HCT116 (cell line): ENCODE data around the gene ABCC10. TPM values are rescaled to one million over a fixed set of nuclear protein-coding genes. Genes with fewer than 3 reads are reported as not detected.
"Not testable (repeated sequence)": the region's sequence is repeated elsewhere in the genome, so short reads cannot be mapped to it uniquely, and the experiment has no call there.

ENCODE experiments used
- ATAC-seq: fragments of 200-7000 bp; cut with Tn5 transposase; 2 replicates; pipeline ENCODE4 v1.9.1; 2020; ENCODE audit warnings: mild to moderate bottlenecking, moderate library complexity
- BruUV-seq: library from RNA; stranded (reverse); fragments of 400-500 nt; replicated peaks from 2 replicates; lab custom pipeline; 2021; lab: Mats Ljungman, UMichigan
- CTCF ChIA-PET: fragments of 300-600 bp; sonication (Branson Sonifier 250); formaldehyde crosslinking; loops from one replicate; lab custom pipeline; 2021; ENCODE audit warnings: antibody characterized with exemption; lab: Charles Lee
- POLR2A ChIA-PET: fragments of 300-600, 350-600 bp; sonication (Branson Sonifier 250); formaldehyde crosslinking; loops from one replicate; lab custom pipeline; 2021; ENCODE audit warnings: antibody characterized with exemption; lab: Charles Lee
- RAD21 ChIA-PET, 2 experiments: fragments of 300-600 bp; sonication (Branson Sonifier 250); formaldehyde crosslinking; loops; one replicate each; lab custom pipeline; 2023; ENCODE audit warnings: low total read pairs in 2 of 2; ENCODE audit not compliant: uncharacterized antibody in 2 of 2, unreplicated experiment in 2 of 2, low non-redundant PET in 1 of 2; lab: Charles Lee
- DNase-seq: peaks from one replicate; pipeline ENCODE4 v3.0.0-alpha.2; 2010; ENCODE audit warnings: low read depth, low spot score
- H2AFZ ChIP-seq: fragments of 200-600 bp; shearing (Covaris generic), sonication (generic); 2 replicates; pipeline ENCODE4 v1.6.1; 2017; ENCODE audit warnings: low read depth, mixed run types, mixed read lengths, antibody characterized with exemption, low read length; ENCODE audit not compliant: poor library complexity, severe bottlenecking
- H3K27ac ChIP-seq: 2 replicates; pipeline ENCODE4 v1.5.1; 2012; ENCODE audit warnings: low read depth, low read length
- H3K27me3 ChIP-seq: fragments of 200-600 bp; sonication (generic); 2 replicates; pipeline ENCODE4 v1.6.1; 2016; ENCODE audit warnings: mixed run types, low read length, mixed read lengths; ENCODE audit not compliant: insufficient read depth
- H3K36me3 ChIP-seq, 2 experiments: fragments of 200-500 bp in 1 of 2; fragments of 200-600 bp in 1 of 2; sonication (Bioruptor generic) in 1 of 2; sonication (generic) in 1 of 2; 2 replicates each; pipeline versions ENCODE4 v1.5.1 to v1.6.1; 2014 to 2016; ENCODE audit warnings: low read length in 2 of 2, inconsistent platforms in 1 of 2, mixed read lengths in 1 of 2, mixed run types in 1 of 2; ENCODE audit not compliant: insufficient read depth in 2 of 2, control insufficient read depth in 1 of 2
- H3K4me1 ChIP-seq, 2 experiments: fragments of 200-600 bp in 1 of 2; sonication (generic) in 1 of 2; 2 replicates each; pipeline versions ENCODE4 v1.5.1 to v1.6.1; 2012 to 2017; ENCODE audit warnings: low read length in 2 of 2, inconsistent platforms in 1 of 2, mild to moderate bottlenecking in 1 of 2, mixed read lengths in 1 of 2, mixed run types in 1 of 2, moderate library complexity in 1 of 2; ENCODE audit not compliant: insufficient read depth in 2 of 2, control insufficient read depth in 1 of 2
- H3K4me2 ChIP-seq: fragments of 200-600 bp; sonication (generic); 2 replicates; pipeline ENCODE4 v1.6.1; 2017; ENCODE audit warnings: mixed run types, low read length, mixed read lengths
- H3K4me3 ChIP-seq, 2 experiments: fragments of 200-600 bp in 1 of 2; sonication (generic) in 1 of 2; replicated peaks in 1 of 2; 2 replicates each; pipeline ENCODE4 v1.5.1; 2011 to 2016; ENCODE audit warnings: low read length in 2 of 2, control low read depth in 1 of 2, low read depth in 1 of 2, mild to moderate bottlenecking in 1 of 2, mixed read lengths in 1 of 2, mixed run types in 1 of 2
- H3K79me2 ChIP-seq: fragments of 200-600 bp; sonication (generic); 2 replicates; pipeline ENCODE4 v1.6.1; 2017; ENCODE audit warnings: mild to moderate bottlenecking, mixed run types, low read length, moderate library complexity, mixed read lengths; ENCODE audit not compliant: insufficient read depth
- H3K9ac ChIP-seq: fragments of 200-600 bp; sonication (generic); 2 replicates; pipeline ENCODE4 v1.6.1; 2016; ENCODE audit warnings: low read length, mixed read lengths
- H3K9me2 ChIP-seq: fragments of 200-600 bp; sonication (generic), shearing (Covaris generic); 2 replicates; pipeline ENCODE4 v1.6.1; 2017; ENCODE audit warnings: mixed run types, mild to moderate bottlenecking, moderate library complexity; ENCODE audit not compliant: insufficient read depth
- H3K9me3 ChIP-seq, 2 experiments: fragments of 200-500 bp in 1 of 2; fragments of 200-600 bp in 1 of 2; sonication (Bioruptor generic) in 1 of 2; sonication (generic) in 1 of 2; 2 replicates each; pipeline ENCODE4 v1.6.1; 2014 to 2017; ENCODE audit warnings: low read length in 2 of 2, mixed read lengths in 2 of 2, inconsistent platforms in 1 of 2, low read depth in 1 of 2, mild to moderate bottlenecking in 1 of 2, mixed run types in 1 of 2, moderate library complexity in 1 of 2; ENCODE audit not compliant: control insufficient read depth in 1 of 2, insufficient read depth in 1 of 2
- H4K20me1 ChIP-seq: fragments of 200-600 bp; sonication (generic), shearing (Covaris generic); 2 replicates; pipeline ENCODE4 v1.6.1; 2017; ENCODE audit warnings: mixed run types, mild to moderate bottlenecking, moderate library complexity; ENCODE audit not compliant: insufficient read depth
- CEBPB ChIP-seq: IDR thresholded peaks from 2 replicates; pipeline ENCODE4 v1.6.1; 2012; ENCODE audit warnings: low read depth
- EGR1 ChIP-seq: IDR thresholded peaks from 2 replicates; pipeline ENCODE4 v1.6.1; 2012; ENCODE audit warnings: low read depth
- ELF1 ChIP-seq: IDR thresholded peaks from 2 replicates; pipeline ENCODE4 v1.6.1; 2012; ENCODE audit warnings: low read depth, borderline replicate concordance
- EZH2 ChIP-seq: fragments of 200-600 bp; sonication (generic); IDR thresholded peaks from 2 replicates; pipeline ENCODE4 v1.6.1; 2017; ENCODE audit warnings: antibody characterized with exemption, mixed run types
- JUND ChIP-seq: IDR thresholded peaks from 2 replicates; pipeline ENCODE4 v1.6.1; 2012
- POLR2A ChIP-seq: IDR thresholded peaks from 2 replicates; pipeline ENCODE4 v1.7.0; 2011; ENCODE audit warnings: borderline replicate concordance; ENCODE audit not compliant: insufficient read depth, insufficient read length; ENCODE audit errors: extremely low read depth
- POLR2AphosphoS5 ChIP-seq: IDR thresholded peaks from 2 replicates; pipeline ENCODE4 v1.6.1; 2011; ENCODE audit warnings: mild to moderate bottlenecking, low read depth, low read length, moderate library complexity
- SIN3A ChIP-seq: IDR thresholded peaks from 2 replicates; pipeline ENCODE4 v1.6.1; 2012; ENCODE audit warnings: low read depth
- SRF ChIP-seq: IDR thresholded peaks from 2 replicates; pipeline ENCODE4 v1.6.1; 2012; ENCODE audit warnings: low read depth
- TCF7L2 ChIP-seq: IDR thresholded peaks from 2 replicates; pipeline ENCODE4 v1.7.0; 2011; ENCODE audit warnings: borderline replicate concordance, inconsistent platforms; ENCODE audit not compliant: insufficient read depth, insufficient read length; ENCODE audit errors: extremely low read depth
- YY1 ChIP-seq: IDR thresholded peaks from 2 replicates; pipeline ENCODE4 v1.6.1; 2011; ENCODE audit warnings: low read length, low read depth, moderate library complexity, mild to moderate bottlenecking; ENCODE audit not compliant: insufficient replicate concordance; ENCODE audit errors: extremely low read depth
- ZBTB33 ChIP-seq: IDR thresholded peaks from 2 replicates; pipeline ENCODE4 v1.6.1; 2011; ENCODE audit warnings: mild to moderate bottlenecking, low read length, moderate library complexity; ENCODE audit not compliant: insufficient replicate concordance; ENCODE audit errors: extremely low read depth
- ZFX ChIP-seq: fragments of 450-650 bp; IDR thresholded peaks from 2 replicates; pipeline ENCODE4 v1.6.1; 2017
- ZNF274 ChIP-seq: fragments of 200-500 bp; sonication (Bioruptor generic); IDR thresholded peaks from 2 replicates; pipeline ENCODE4 v1.6.1; 2014; ENCODE audit warnings: mild to moderate bottlenecking, low read depth, low read length, inconsistent platforms
- intact Hi-C: fragments of 100-400 bp; cut with micrococcal nuclease; formaldehyde crosslinking; loops from 2 replicates; pipeline ENCODE4 v1.10.0; 2022
- total RNA-seq: library from RNA; stranded (reverse); gene quantifications from one replicate; pipeline ENCODE4 v1.2.1, GENCODE V29; 2021; ENCODE audit not compliant: unreplicated experiment
- TF ChIP-seq, protein P1 (sequence below): IDR thresholded peaks from 2 replicates; pipeline ENCODE4 v1.6.1; 2012

ABCC10 gene
- total RNA-seq, 1 experiment from 2014 or later = 29.9 TPM

- Histone ChIP-seq H3K4me3 (no peak overlapping the region), H3K9ac (no peak overlapping the region), H3K36me3 (no peaks in the 10 kb centered on the region), H3K27me3 (no peaks in the 10 kb centered on the region), H3K4me1 (no peaks in the 10 kb centered on the region), H3K27ac (no peak overlapping the region), H3K4me2 (no peak overlapping the region), H2AFZ (no peak overlapping the region), H3K79me2 (no peaks in the 10 kb centered on the region), H4K20me1 (no peaks in the 10 kb centered on the region), H3K9me2 (no peaks in the 10 kb centered on the region), H3K9me3 (no peaks in the 10 kb centered on the region)
- POLR2A ChIA-PET = no interaction called here
- no TSS peak for BruUV-seq
- no peak for TF ChIP-seq SIN3A
- RAD21 ChIA-PET = no interaction called here
- CTCF ChIA-PET = no interaction called here
- ATAC-seq = no peak
- no peak for DNase-seq
- intact Hi-C loops = no loop called here
Observed at GRCh38 chr6:43412541-43412940, 14.8 kb upstream of the ABCC10 start.

DNA sequence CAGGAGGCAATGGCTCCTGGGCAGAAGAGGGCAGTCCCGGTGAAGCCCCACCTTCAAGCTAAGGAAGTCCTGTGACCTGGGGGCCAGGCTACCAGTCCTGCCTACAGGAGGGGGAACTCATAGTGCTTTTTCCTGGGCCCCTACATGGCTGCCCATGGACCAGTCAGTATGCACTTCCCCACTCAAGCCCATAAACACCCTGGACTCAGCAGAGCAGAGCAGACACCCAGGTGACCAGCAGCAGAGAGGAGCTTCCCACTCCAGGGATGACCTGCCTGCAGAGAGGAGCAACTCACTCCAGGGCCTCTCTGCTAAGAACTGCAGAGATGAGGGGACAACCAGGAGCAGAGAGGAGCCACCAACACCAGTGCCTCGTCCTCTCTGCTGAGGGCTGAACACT lies 14.3 kb upstream of the ABCC10 start:
- H3K4me3 ChIP-seq = no peak overlapping the region
- ChIA-PET POLR2A (no interaction called here), RAD21 (no interaction called here), CTCF (no interaction called here)
- intact Hi-C loops = no loop called here
- no peaks in the 10 kb centered on the region for H3K9me2 ChIP-seq
- no peak overlapping the region for H2AFZ ChIP-seq
- no peak overlapping the region for H3K9ac ChIP-seq
- H3K79me2 ChIP-seq = no peaks in the 10 kb centered on the region
- H3K27ac ChIP-seq = no peak overlapping the region
- H3K4me1 ChIP-seq = no peaks in the 10 kb centered on the region
- H3K27me3 ChIP-seq = no peaks in the 10 kb centered on the region
- H3K9me3 ChIP-seq = no peaks in the 10 kb centered on the region
- no peak overlapping the region for H3K4me2 ChIP-seq
- BruUV-seq = no TSS peak
- H4K20me1 ChIP-seq = no peaks in the 10 kb centered on the region
- no peak for TF ChIP-seq SRF
- no peak for TF ChIP-seq POLR2A
- no peak for TF ChIP-seq CEBPB
- TF ChIP-seq EGR1 = no peak
- no peak for TF ChIP-seq EZH2
- TF ChIP-seq JUND = no peak
- no peak for TF ChIP-seq TCF7L2
- no peak for TF ChIP-seq POLR2AphosphoS5
- TF ChIP-seq ZNF274 = no peak
- TF ChIP-seq SIN3A = no peak
- TF ChIP-seq, protein P1, sequence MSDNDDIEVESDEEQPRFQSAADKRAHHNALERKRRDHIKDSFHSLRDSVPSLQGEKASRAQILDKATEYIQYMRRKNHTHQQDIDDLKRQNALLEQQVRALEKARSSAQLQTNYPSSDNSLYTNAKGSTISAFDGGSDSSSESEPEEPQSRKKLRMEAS = no peak
- no peak for TF ChIP-seq YY1
- no peak for TF ChIP-seq ZBTB33
- no peak for TF ChIP-seq ELF1
- TF ChIP-seq ZFX = no peak
- no peak for DNase-seq
- ATAC-seq = no peak
- no peaks in the 10 kb centered on the region for H3K36me3 ChIP-seq

- H4K20me1 ChIP-seq, H3K4me3 ChIP-seq, DNase-seq, intact Hi-C loops, H3K9me3 ChIP-seq, H3K36me3 ChIP-seq, POLR2A ChIA-PET, H3K9me2 ChIP-seq, RAD21 ChIA-PET, H2AFZ ChIP-seq, H3K4me1 ChIP-seq, H3K9ac ChIP-seq, H3K27me3 ChIP-seq, H3K27ac ChIP-seq, BruUV-seq, H3K4me2 ChIP-seq, H3K79me2 ChIP-seq, ATAC-seq: not testable (repeated sequence)
- CTCF ChIA-PET = interaction anchor here (1.5 kb wide), 1 partner anchor 186 kb away, joined by 3 read pairs; the partner anchor contains the start of gene DNPH1
Observed at GRCh38 chr6:43415275-43415674, 12.1 kb upstream of the ABCC10 start.
